T-helper 9 cell (primary cell): ENCODE results near the gene SPIB.
A peak's percentile ranks its signal among the peaks of the same experiment; 100 is the strongest.
"Not testable (repeated sequence)": the region's sequence is repeated elsewhere in the genome, so short reads cannot be mapped to it uniquely, and the experiment has no call there.

Source experiments
- DNase-seq: peaks from one replicate; pipeline ENCODE4 v3.0.0-alpha.2; 2020

Gene SPIB

DNA sequence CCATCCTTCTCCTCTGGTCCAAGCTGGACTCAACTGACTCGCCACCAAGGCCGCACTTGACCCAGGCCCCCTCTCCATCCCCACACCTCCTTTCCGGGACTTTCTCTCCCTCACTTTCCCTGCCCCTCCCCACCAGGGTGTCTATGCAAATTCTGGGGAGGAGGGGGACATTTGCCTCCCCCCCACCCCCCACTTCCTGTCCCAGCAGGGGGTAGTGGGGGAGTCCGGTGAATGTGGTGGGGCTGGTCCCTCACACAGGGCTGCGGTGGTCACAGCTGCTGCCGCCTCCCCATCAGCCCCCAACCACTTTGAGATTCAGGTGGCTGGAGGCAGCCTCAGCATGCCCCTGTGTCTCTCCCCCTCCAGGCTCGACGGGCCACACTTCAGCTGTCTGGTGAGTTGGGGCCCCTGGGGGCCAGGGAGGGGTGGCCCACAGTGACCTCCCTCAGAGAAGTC, 870 bp downstream of the SPIB start:
- DNase-seq, result no peak

DNA sequence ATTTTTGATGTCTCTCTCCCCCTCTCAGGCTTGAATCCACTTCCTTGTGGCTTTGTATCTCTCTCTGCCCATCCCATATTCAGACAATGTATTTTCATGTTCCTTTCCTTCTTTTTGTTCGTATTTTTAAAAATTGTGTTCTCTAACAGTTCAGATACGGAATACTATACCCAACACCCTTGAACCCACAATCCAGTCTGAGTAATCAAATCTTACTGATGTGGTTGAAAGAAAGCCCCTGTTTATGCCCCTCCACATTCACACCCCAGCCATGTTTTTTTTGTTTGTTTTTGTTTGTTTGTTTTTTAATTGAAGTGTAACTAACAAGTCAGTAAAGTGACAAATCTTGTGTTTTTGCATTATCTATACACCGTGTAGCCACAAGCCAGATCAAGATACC, 1.4 kb downstream of the SPIB start:
- no peak for DNase-seq

DNA sequence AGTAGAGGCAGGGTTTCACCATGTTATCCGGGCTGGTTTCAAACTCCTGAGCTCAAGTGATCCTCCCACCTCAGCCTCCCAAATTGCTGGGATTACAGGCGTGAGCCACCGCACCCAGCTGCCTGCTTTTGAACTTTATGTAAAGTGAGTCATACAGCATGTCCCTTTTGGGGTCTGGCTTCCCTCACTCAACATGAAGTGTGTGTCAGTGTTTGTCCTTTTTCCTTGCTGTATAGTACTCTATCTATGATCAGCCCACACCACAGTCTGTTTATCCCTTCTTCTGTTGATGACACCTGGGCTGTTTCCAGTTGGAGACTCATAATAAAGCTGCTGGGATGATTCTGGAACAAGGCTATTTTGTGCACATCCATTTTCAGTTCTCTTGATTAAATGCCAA, 2.1 kb downstream of the SPIB start:
- no peak for DNase-seq

DNA sequence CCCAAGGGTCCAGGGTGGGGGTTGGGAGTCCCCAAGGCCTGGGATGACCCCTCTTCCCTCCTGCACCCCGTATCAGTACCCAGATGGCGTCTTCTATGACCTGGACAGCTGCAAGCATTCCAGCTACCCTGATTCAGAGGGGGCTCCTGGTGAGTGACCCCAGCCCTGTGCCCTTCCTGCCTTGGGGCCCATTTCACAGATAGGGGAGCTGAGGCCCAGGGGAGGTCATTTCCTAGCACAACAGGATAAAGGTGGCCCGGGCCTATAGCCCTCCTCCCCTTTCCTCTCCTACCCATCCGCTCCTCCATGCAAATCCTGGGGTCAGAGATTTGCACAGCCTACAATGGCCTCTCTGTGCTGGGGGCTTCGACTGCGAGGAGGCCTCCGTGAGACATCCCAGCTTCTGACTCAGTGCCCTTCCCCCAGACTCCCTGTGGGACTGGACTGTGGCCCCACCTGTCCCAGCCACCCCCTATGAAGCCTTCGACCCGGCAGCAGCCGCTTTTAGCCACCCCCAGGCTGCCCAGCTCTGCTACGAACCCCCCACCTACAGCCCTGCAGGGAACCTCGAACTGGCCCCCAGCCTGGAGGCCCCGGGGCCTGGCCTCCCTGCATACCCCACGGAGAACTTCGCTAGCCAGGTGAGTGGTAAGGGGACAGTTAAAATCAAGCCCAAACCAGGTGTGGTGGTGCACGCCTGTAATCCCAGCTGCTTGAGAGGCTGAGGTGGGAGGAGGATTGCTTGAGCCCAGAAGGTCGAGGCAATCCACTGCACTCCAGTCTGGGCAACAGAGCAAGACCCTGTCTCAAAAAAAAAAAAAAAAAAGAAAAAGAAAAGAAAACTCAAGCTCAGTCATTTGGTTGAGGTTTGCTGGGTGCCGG, 3.9 kb downstream of the SPIB start:
- DNase-seq, result no peak

DNA sequence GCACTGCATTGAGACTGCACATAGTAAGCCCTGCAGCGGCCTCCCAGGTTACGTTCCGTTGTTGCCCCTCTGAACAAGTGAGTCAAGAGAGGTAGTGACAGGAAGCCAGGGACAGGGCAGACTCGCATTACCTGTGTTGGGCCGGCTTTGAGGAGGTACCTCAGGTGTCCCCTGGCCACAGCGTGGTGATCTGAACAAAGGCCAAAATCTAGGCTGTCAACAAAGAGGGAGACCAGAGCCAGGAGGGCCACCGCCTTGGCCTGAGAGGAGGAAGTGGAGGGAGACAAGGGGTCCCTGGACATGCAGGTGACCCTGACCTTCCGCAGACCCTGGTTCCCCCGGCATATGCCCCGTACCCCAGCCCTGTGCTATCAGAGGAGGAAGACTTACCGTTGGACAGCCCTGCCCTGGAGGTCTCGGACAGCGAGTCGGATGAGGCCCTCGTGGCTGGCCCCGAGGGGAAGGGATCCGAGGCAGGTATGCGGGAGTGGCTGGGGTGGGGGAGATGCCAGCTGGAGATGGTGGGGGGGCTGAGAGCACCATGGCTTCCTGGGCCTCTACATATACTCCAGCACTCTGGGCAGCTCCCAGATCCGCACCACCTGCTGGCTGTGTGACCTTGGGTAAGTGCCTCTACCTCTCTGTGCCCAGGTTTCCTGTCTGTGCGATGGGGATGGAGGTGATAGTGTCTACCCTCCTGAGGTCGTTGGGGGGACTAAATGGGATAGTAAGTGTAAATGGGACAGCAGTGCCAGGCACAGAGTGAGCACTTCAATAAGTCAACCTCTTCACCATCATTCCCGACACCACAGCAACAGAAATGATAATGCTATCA, 4.8 kb downstream of the SPIB start:
- DNase-seq, result no peak

DNA sequence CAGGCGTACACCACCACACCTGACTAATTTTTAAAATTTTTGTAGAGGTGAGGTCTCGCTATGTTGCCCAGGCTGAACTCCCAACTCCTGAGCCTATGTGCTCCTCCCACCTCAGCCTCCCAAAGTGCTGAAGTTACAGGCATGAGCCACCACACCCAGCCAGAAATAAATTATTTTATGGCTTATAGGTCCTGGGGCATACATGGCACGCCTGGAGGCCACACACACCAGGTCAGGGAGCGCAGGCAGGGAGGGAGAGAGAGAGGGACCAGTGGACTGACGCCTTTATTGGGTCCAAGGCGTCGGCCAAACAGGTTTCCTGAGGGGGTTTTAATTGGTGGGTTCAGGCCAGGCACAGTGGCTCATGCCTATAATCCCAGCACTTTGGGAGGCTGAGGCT, 6.8 kb downstream of the SPIB start:
- DNase-seq, result no peak

DNA sequence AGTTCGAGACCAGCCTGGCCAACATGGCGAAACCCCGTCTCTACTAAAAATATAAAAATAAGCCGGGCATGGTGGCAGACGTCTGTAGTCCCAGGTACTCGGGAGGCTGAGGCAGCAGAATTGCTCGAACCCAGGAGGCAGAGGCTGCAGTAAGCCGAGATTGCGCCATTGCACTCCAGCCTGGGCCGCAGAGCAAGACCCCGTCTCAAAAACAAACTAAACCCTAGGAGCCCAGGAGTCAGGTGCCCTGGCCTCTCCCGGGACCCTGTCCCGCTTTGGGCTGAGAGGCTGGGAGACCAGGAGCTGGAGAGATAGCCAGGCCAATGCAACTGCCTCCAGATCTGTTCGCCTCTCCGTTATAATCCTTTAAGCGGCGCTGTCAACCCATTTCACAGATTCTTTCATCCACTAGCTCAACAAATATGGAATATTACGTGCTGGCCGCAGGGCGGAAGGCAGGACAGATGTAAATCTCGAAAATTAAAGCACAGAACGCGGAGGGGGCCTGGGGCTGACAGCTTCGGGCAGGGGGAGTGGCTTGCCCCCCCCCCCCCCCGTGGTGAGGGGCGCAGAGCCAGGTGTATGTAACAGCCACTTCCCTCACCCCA, 8.7 kb downstream of the SPIB start:
- no peak for DNase-seq

DNA sequence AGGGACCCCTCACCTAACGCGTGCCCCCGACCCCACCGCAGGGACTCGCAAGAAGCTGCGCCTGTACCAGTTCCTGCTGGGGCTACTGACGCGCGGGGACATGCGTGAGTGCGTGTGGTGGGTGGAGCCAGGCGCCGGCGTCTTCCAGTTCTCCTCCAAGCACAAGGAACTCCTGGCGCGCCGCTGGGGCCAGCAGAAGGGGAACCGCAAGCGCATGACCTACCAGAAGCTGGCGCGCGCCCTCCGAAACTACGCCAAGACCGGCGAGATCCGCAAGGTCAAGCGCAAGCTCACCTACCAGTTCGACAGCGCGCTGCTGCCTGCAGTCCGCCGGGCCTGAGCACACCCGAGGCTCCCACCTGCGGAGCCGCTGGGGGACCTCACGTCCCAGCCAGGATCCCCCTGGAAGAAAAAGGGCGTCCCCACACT, 9.3 kb downstream of the SPIB start:
- peak; percentile 12 for DNase-seq

DNA sequence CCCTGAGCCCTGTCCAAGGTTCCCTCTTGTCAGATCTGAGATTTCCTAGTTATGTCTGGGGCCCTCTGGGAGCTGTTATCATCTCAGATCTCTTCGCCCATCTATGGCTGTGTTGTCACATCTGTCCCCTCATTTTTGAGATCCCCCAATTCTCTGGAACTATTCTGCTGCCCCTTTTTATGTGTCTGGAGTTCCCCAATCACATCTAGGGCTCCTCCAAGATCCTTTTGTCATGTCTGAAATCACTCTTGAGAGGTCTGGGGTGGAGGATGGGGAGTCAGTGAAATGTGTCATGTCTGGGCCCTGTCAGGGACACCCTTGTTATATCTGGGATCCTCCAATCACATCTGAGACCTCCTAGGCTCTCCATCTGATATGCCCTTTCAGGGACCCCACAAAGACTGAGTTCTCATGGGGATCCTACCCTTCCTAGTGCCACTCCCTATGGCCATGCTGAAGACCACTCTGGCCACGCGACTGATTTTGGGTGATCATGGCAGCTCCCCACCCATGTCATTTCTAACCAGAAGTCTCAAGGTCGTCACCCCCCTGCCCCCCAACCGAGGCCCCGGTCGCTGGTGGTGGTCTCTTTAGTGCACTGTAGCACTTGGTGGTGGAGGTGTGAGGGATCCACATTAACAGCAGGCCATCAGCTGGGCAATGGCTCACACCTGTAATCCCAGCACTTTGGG, 10.2 kb downstream of the SPIB start:
- DNase-seq, result no peak

DNA sequence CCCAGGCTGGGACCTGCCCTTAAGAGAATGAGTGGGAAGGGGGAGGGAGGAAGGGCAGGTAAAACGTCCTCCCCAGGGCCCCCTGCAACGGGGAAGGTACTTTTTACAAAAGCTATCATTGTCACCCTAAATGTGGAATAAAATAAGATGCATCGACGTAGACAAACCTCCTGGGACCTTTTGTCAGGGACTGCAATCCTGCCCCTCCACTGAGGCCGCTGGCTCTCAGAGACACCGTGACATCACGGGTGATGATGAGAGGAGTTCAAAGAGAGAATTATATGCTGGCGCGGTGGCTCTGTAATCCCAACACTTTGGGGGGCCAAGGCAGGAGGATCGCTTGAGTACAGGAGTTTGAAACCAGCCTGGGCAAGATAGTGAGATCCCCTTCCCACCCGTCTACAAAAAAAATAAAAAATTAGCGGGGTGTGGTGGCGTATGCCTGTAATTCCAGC, 12.2 kb downstream of the SPIB start:
- no peak for DNase-seq

DNA sequence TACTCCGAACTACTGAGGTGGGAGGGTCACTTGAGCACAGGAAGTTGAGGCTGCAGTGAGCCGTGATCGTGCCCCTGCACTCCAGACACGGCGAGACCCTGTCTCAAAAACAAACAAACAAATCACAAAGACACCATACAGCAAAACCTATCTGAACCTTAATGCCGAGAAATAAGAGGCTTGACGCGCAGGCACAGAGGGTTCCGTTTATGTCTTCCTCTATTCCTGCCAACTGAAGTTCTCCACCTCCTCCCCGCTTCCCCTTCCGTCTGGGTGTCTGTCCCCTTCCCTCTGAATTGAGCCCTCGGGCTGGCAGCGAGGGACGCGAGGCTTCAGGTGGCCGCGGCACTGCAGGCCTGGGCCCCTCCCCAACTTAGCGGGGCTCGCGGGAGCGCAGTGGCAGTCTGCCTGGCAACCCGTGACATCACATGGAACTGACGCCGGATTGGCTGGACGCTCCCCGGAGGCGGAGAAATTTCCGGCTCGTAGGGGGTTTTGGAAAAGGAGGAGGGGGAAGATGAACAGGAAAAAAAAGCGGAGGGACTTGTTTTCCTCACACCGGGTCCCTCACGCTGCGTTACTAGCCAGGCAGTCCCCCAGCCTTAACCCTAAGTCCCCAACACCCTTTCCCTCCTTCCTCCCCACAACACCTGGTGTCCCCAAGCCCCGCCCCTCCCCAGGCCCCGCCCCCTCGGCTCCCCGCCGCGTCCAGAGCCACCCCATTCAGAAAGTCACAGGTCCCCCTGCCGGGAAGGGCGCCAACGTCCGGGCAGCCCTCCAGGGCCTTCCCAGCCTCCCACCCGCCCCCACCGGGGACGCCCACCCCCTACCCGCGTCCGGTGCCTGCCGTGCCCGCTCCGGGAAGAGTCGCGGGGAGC, 12.8 kb downstream of the SPIB start:
- DNase-seq, result peak; percentile 87

DNA sequence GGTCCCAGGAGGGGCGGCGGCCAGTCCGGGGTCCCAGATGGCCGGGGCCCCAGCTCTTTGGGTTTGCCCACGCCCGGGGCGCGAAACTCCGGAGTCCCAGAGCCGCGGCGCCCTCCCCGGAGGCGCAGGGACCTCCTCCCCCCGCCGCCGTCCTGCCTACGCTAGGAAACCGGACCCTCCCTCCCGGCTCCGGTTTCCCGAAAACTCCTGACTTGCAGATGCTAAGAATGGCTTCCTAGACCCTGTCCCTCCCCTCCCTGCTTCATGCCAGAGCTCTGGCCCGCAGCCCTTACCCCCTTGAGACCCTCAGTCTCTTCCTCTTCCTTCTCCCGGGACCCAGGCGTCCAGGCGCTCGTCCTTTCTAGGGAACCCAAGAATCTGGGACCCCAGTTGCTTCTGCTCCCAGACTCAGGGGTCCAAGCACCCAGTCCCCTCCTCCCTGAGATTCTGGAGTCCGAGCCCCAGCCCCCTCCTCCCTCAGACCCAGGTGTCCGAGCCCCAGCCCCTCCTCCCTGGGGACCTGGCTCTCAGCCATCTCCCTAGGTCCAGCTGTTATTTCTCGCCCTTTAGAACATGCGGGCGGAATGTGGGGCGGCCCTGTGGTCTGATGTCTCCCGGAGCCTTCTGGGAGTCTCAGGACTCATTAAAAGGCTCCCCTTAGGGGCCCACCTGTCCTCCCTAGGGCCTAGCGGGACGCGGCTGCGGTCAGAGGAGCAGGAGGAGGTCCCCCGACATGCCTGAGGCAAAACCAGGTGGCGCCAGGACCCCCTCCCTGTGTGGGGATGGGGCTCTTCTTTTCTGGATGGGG, 13.7 kb downstream of the SPIB start, which contains the start of gene MYBPC2:
MYBPC2 (plus strand) TSS at position 672 of the 808 bp plus-strand sequence; CDS start at position 734, 62 bp downstream.
- DNase-seq, result no peak

DNA sequence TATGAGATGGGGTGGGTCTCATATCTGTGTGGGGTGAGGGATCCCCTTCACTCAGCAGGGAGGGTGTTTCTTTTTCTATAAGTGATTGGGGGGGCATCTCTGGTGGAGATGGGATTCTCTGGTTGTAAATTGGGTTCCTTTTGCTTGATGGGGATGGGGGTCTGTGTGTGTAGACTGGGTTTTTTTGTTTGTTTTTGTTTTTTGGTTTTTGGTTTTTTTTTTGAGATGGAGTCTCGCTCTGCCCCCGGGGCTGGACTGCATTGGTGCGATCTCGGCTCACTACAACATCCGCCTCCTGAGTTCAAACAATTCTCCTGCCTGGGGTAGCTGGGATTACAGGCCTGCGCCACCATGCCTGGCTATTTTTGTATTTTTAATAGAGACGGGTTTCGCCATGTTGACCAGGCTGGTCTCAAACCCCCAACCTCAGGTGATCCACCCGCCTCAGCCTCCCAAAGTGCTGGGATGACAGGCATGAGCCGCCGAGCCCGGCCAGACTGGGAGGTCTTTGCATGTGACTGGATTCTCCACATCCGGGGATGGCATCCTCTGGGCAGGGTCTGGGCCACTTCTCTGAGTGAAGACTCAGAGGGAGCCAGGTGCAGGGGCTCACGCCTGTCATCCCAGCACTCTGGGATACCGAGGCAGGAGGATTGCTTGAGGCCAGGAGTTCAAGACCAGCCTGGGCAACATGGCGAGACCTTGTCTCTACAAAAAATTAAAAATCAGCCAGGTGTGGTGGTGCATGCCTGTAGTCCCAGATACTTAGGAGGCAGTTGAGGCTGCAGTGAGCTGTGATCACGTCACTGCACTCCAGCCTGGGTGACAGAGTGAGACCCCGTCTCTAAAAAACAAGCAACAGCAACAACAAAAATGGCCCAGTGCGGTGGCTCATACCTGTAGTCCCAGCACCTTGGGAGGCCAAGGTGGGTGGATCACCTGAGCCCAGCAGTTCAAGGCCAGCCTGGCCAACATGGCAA, 14.8 kb downstream of the SPIB start:
- DNase-seq, result no peak

DNA sequence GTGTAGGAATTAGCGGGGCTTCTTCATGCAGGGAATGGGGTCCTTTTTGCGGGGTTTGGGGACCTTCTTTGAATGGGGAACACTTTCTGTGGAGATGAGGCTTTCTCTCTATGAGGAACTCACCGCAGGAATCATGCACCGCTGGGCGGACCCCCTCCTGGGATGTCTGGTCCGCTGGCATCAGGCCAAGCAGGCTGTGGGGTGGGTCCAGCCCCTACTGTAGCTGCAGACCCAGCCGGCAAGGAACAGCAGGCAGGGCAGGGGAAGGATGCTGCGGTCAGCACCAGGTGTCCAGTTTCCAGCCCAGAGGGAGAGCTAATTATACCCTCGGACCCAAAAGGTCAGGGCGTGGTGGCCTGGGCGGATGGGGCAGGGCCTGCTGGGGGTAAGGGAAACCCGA, 15.8 kb downstream of the SPIB start:
- no peak for DNase-seq

DNA sequence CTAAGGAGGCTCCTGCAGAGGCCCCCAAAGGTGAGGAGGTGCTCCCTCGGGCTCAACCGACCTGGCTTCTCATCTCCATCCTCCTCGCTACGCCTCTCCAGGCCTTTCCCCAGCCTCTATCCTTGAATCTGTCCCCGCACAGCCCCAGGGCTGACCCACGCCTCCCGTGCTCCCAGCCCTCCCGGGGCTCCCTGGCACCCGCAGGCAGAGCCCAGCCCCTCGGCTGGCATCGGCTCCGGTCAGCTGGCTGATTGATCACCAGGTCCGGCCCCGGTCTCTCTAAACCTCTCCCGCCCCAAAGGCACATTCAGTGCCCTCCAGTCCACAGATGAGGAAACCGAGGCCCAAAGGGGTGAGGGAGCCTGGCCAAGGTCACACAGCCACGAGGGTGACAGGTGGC, 16.5 kb downstream of the SPIB start:
- no peak for DNase-seq

DNA sequence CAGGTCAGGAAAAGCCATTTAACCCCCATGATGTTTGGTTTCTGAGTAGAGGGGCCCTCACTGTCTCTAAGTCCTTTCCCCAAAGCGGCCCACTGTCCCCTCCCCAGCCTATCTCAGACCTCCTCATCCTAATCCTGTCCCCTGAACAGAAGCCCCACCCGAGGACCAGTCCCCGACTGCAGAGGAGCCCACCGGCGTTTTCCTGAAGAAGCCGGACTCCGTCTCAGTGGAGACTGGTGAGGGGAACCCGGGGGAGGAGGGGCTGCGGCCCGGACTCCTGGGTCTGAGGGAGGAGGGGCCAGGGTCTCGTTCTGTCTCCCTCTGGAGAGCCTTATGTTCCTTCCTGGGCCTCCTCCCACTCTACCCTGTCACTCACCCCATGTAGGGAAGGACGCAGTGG, 16.9 kb downstream of the SPIB start:
- no peak for DNase-seq

DNA sequence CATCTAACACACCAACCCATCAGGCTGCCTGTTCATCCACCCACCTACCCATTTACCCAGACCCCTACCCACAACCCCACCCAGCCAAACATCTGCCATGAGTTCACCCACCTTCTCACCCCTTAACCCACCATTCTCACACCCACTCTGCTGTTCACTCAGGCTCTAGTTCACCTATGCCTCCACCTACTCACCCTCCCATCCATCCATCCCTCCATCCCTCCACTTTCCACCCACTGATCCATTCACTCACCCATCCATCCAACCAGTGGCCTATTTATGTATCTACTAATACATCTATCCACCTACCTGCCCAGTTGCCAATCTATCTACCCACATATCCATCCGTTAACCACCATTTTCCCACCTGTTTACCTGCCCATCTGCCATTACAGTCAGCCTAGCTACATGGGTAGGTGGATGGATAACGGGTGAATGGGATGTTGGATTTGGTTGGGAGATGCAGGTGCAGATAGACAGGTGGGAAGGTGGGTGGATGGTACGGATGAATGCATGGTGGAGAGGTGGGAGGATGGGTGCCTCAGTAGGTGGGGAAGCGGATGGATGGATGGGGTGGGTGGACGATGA, 19.2 kb downstream of the SPIB start:
- DNase-seq, result no peak

DNA sequence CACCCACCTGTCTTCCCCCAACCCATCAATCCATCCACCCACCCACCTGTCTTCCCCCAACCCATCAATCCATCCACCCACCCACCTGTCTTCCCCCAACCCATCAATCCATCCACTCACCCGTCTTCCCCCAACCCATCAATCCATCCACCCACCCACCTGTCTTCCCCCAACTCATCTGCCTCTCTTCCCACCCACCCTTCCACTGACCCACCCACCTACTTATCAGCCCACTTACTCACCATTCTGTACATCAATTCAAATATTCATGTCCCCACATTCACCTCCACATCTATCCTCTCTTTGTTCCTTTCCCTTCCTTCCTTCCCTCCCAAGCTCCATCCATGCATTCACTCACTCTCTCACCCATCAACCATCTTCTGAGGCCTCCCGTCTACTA, 20.4 kb downstream of the SPIB start:
- not testable (repeated sequence) for DNase-seq

DNA sequence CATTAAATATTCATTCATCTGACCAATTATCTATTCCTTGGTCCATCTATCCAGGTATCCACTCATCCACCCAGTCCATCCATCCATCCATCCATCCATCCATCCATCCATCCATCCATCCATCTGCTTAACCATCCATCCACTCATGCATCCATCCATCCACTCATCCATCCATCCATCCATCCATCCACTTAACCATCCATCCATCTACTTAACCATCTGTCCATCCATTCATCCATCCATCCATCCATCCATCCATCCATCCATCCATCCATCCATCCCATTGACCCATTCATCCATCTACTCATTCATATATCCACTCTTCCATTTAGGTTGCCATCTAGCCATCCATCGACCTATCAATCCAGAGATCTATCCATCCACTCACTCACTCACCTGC, 25.3 kb downstream of the SPIB start:
- no peak for DNase-seq
